BLaER1 (cell line): ENCODE results near the gene CHD9.

Source experiments
- H3K27ac ChIP-seq: shearing (Covaris generic); formaldehyde crosslinking; 2 replicates; pipeline ENCODE4 v1.8.1; 2022
- H3K27me3 ChIP-seq: shearing (Covaris generic); formaldehyde crosslinking; 2 replicates; pipeline ENCODE4 v1.8.1; 2022
- H3K36me3 ChIP-seq: shearing (Covaris generic); formaldehyde crosslinking; 2 replicates; pipeline ENCODE4 v1.8.1; 2022
- H3K4me1 ChIP-seq: shearing (Covaris generic); formaldehyde crosslinking; 2 replicates; pipeline ENCODE4 v1.8.1; 2022
- H3K4me2 ChIP-seq: shearing (Covaris generic); formaldehyde crosslinking; 2 replicates; pipeline ENCODE4 v1.8.1; 2022
- H3K4me3 ChIP-seq: shearing (Covaris generic); formaldehyde crosslinking; 2 replicates; pipeline ENCODE4 v1.8.1; 2022
- H3K9ac ChIP-seq: shearing (Covaris generic); formaldehyde crosslinking; 2 replicates; pipeline ENCODE4 v1.8.1; 2022
- H3K9me3 ChIP-seq: shearing (Covaris generic); formaldehyde crosslinking; 2 replicates; pipeline ENCODE4 v1.8.1; 2022
- H4K20me1 ChIP-seq: shearing (Covaris generic); formaldehyde crosslinking; 2 replicates; pipeline ENCODE4 v1.8.1; 2022
- Cebpa-rat ChIP-seq: shearing (Covaris generic); IDR thresholded peaks from 2 replicates; pipeline ENCODE4 v1.8.1; 2022

CHD9 gene

GRCh38 chr16:53100889-53101288 is 46.1 kb downstream of the CHD9 start:
- no peak for TF ChIP-seq Cebpa-rat
- peak overlapping the region; percentile 97 for H3K4me2 ChIP-seq
- H3K9me3 ChIP-seq, result no peaks in the 10 kb centered on the region
- H3K36me3 ChIP-seq, result peaks cover 5% of the 10 kb centered on the region
- peaks cover 54% of the 10 kb centered on the region for H3K4me1 ChIP-seq
- H3K27me3 ChIP-seq, result no peaks in the 10 kb centered on the region
- peak overlapping the region; percentile 94 for H3K27ac ChIP-seq
- H4K20me1 ChIP-seq, result no peaks in the 10 kb centered on the region
- peak overlapping the region; percentile 84; the same call in 1 of the 2 replicates for H3K9ac ChIP-seq
- H3K4me3 ChIP-seq, result no peak overlapping the region

GRCh38 chr16:53103811-53104210 is 49.0 kb downstream of the CHD9 start:
- Histone ChIP-seq H3K9ac (no peak overlapping the region), H3K9me3 (no peaks in the 10 kb centered on the region), H4K20me1 (no peaks in the 10 kb centered on the region), H3K4me2 (no peak overlapping the region), H3K4me3 (no peak overlapping the region), H3K4me1 (peaks cover 29% of the 10 kb centered on the region), H3K36me3 (peaks cover 15% of the 10 kb centered on the region), H3K27me3 (no peaks in the 10 kb centered on the region), H3K27ac (no peak overlapping the region)
- no peak for TF ChIP-seq Cebpa-rat

GRCh38 chr16:53105565-53105964 is 50.8 kb downstream of the CHD9 start:
- no peak overlapping the region for H3K27ac ChIP-seq
- no peak overlapping the region for H3K4me2 ChIP-seq
- peaks cover 16% of the 10 kb centered on the region for H3K4me1 ChIP-seq
- H3K4me3 ChIP-seq, result no peak overlapping the region
- no peaks in the 10 kb centered on the region for H3K9me3 ChIP-seq
- no peak for TF ChIP-seq Cebpa-rat
- H4K20me1 ChIP-seq, result 0 out of 2 replicates have a peak, but pooled peaks cover 4% of the 10 kb centered on the region
- no peak overlapping the region for H3K9ac ChIP-seq
- H3K36me3 ChIP-seq, result peaks cover 15% of the 10 kb centered on the region
- no peaks in the 10 kb centered on the region for H3K27me3 ChIP-seq

- Histone ChIP-seq H3K4me2 (no peak overlapping the region), H3K36me3 (peaks cover 6% of the 10 kb centered on the region), H3K9ac (no peak overlapping the region), H3K27ac (no peak overlapping the region), H3K27me3 (no peaks in the 10 kb centered on the region), H3K4me3 (no peak overlapping the region), H4K20me1 (peaks cover 36% of the 10 kb centered on the region; the same call in 1 of the 2 replicates), H3K9me3 (no peaks in the 10 kb centered on the region), H3K4me1 (no peaks in the 10 kb centered on the region)
- no peak for TF ChIP-seq Cebpa-rat
Measured at GRCh38 chr16:53111078-53111791, 56.4 kb downstream of the CHD9 start.

GRCh38 chr16:53112015-53112414 is 57.2 kb downstream of the CHD9 start:
- Histone ChIP-seq H3K4me1 (no peaks in the 10 kb centered on the region), H3K9me3 (no peaks in the 10 kb centered on the region), H3K27ac (no peak overlapping the region), H3K4me2 (no peak overlapping the region), H3K4me3 (no peak overlapping the region), H4K20me1 (peaks cover 36% of the 10 kb centered on the region; the same call in 1 of the 2 replicates), H3K36me3 (no peaks in the 10 kb centered on the region; the same call in 1 of the 2 replicates), H3K9ac (no peak overlapping the region), H3K27me3 (no peaks in the 10 kb centered on the region)
- TF ChIP-seq Cebpa-rat, result no peak

- Histone ChIP-seq H3K36me3 (peaks cover under 1% of the 10 kb centered on the region), H3K4me2 (no peak overlapping the region), H4K20me1 (peaks cover 36% of the 10 kb centered on the region; the same call in 1 of the 2 replicates), H3K27me3 (no peaks in the 10 kb centered on the region), H3K9ac (no peak overlapping the region), H3K9me3 (no peaks in the 10 kb centered on the region), H3K4me1 (no peaks in the 10 kb centered on the region), H3K4me3 (no peak overlapping the region), H3K27ac (no peak overlapping the region)
- TF ChIP-seq Cebpa-rat, result no peak
Measured at GRCh38 chr16:53115047-53115446, 60.3 kb downstream of the CHD9 start.

GRCh38 chr16:53115773-53116172 is 61.0 kb downstream of the CHD9 start:
- Histone ChIP-seq H3K27me3 (no peaks in the 10 kb centered on the region), H3K4me1 (peaks cover 7% of the 10 kb centered on the region), H4K20me1 (peaks cover 31% of the 10 kb centered on the region; the same call in 1 of the 2 replicates), H3K4me3 (no peak overlapping the region), H3K36me3 (peaks cover 5% of the 10 kb centered on the region), H3K4me2 (no peak overlapping the region), H3K9me3 (no peaks in the 10 kb centered on the region), H3K27ac (no peak overlapping the region), H3K9ac (no peak overlapping the region)
- no peak for TF ChIP-seq Cebpa-rat

GRCh38 chr16:53121043-53121620 is 66.3 kb downstream of the CHD9 start:
- H3K27ac ChIP-seq, result peak overlapping the region; percentile 59
- peak overlapping the region; percentile 61 for H3K4me2 ChIP-seq
- H4K20me1 ChIP-seq, result peaks cover under 1% of the 10 kb centered on the region; the same call in 1 of the 2 replicates

GRCh38 chr16:53121661-53122060 is 66.9 kb downstream of the CHD9 start:
- Histone ChIP-seq H3K27ac (peak overlapping the region; percentile 59), H3K4me1 (peaks cover 27% of the 10 kb centered on the region), H3K4me2 (peak overlapping the region; percentile 61), H3K4me3 (no peak overlapping the region), H4K20me1 (no peaks in the 10 kb centered on the region; the same call in 1 of the 2 replicates), H3K36me3 (peaks cover 13% of the 10 kb centered on the region; the same call in 1 of the 2 replicates), H3K9ac (no peak overlapping the region), H3K9me3 (peaks cover 9% of the 10 kb centered on the region), H3K27me3 (no peaks in the 10 kb centered on the region)
- TF ChIP-seq Cebpa-rat, result no peak

More at GRCh38 chr16:53121043-53121620, 66.3 kb downstream of the CHD9 start:
- peaks cover 13% of the 10 kb centered on the region; the same call in 1 of the 2 replicates for H3K36me3 ChIP-seq
- H3K9me3 ChIP-seq, result peaks cover 9% of the 10 kb centered on the region
- H3K9ac ChIP-seq, result no peak overlapping the region
- H3K4me3 ChIP-seq, result no peak overlapping the region
- H3K4me1 ChIP-seq, result peaks cover 27% of the 10 kb centered on the region
- no peak for TF ChIP-seq Cebpa-rat
- H3K27me3 ChIP-seq, result no peaks in the 10 kb centered on the region

- Histone ChIP-seq H3K4me2 (no peak overlapping the region), H3K27ac (no peak overlapping the region), H3K4me1 (peaks cover 27% of the 10 kb centered on the region), H3K9me3 (peaks cover 9% of the 10 kb centered on the region), H3K27me3 (no peaks in the 10 kb centered on the region), H4K20me1 (no peaks in the 10 kb centered on the region; the same call in 1 of the 2 replicates), H3K36me3 (peaks cover 13% of the 10 kb centered on the region; the same call in 1 of the 2 replicates), H3K9ac (no peak overlapping the region), H3K4me3 (no peak overlapping the region)
- no peak for TF ChIP-seq Cebpa-rat
Measured at GRCh38 chr16:53123747-53124146, 69.0 kb downstream of the CHD9 start.
